ENCODE measurements around the gene FAM200C. TPM values are rescaled to one million over a fixed set of nuclear protein-coding genes. Genes with fewer than 3 reads are reported as not detected.

FAM200C gene
- total and polyA plus RNA-seq, 10 of the 15 experiments (the other 5 are each of a cell fraction or from before 2014, with no cell fraction given), result 1.0 to 5.4 (median 2.2) TPM

GRCh38 chr5:160448886-160449285 lies 49.0 kb upstream of the FAM200C start:
- no peaks in the 10 kb centered on the region for H4K20me1 ChIP-seq (ENCODE audit: control insufficient read depth, insufficient read depth)
- CTCF ChIA-PET, result interaction anchor here (0.8 to 1.5 kb wide), 6 partner anchors 8 to 57 kb away, joined by 3 to 6 read pairs (median 4); no protein-coding TSS in a partner anchor
- 94% methylated on average over 1 of the region's 1 CpG for WGBS (ENCODE audit: insufficient coverage, insufficient replicate concordance, low lambda C conversion rate, missing lambda C conversion rate)
- H3K9ac ChIP-seq (ENCODE audit: control insufficient read depth, insufficient read depth, low read length), result no peak overlapping the region
- POLR2A ChIA-PET, result interaction anchor here (0.6 to 3.7 kb wide), 6 partner anchors 9 to 335 kb away, joined by 3 to 34 read pairs (median 6); no protein-coding TSS in a partner anchor
- no peak overlapping the region for H2AFZ ChIP-seq (ENCODE audit: control insufficient read depth, low read depth, low read length)
- intact Hi-C loops (cut with micrococcal nuclease; ENCODE audit: unreplicated experiment), result no loop called here
- no peak for DNase-seq (ENCODE audit: low read depth, low spot score)
- H3K36me3 ChIP-seq (ENCODE audit: control insufficient read depth in 2 of 2, insufficient read depth in 2 of 2, low read length in 1 of 2), result no peaks in the 10 kb centered on the region
- H3K9me3 ChIP-seq (replicated peaks; ENCODE audit: control insufficient read depth, insufficient read depth, low read length), result peaks cover 8% of the 10 kb centered on the region
- H3K27ac ChIP-seq (ENCODE audit: control insufficient read depth, insufficient read depth), result no peak overlapping the region
- H3K4me3 ChIP-seq, result no peak overlapping the region
- H3K27me3 ChIP-seq (replicated peaks in 1 of 2; ENCODE audit: control insufficient read depth in 2 of 2, insufficient read depth in 2 of 2, low read length in 1 of 2), result no peaks in the 10 kb centered on the region
- RAD21 ChIA-PET (ENCODE audit: unreplicated experiment), result interaction anchor here (1.1 to 5.1 kb wide), 6 partner anchors 10 to 29 kb away, joined by 3 to 67 read pairs (median 8); no protein-coding TSS in a partner anchor
- no peak for ATAC-seq
- H3K4me1 ChIP-seq (ENCODE audit: control insufficient read depth, insufficient read depth, low read length), result peaks cover 51% of the 10 kb centered on the region
- H3K79me2 ChIP-seq (ENCODE audit: control insufficient read depth, insufficient read depth, low read length), result peaks cover 3% of the 10 kb centered on the region
- BruUV-seq (replicated peaks), result no TSS peak
- SMC1A ChIA-PET (ENCODE audit: uncharacterized antibody, unreplicated experiment), result interaction anchor here (0.7 to 4.9 kb wide), 5 partner anchors 10 to 30 kb away, joined by 3 to 81 read pairs (median 3); partner anchors contain the start of gene SLU7
- FAIRE-seq, result no peak
- in situ Hi-C loops (cut with MboI), result no loop called here
- H3K4me2 ChIP-seq (ENCODE audit: control insufficient read depth, insufficient read depth), result no peak overlapping the region
- TF ChIP-seq NRF1 (conservative IDR thresholded peaks at IDR 0.05; ENCODE audit: low read depth, low read length), result no peak
- no peak for TF ChIP-seq BCLAF1 (IDR thresholded peaks at IDR 0.05)
- no peak for TF ChIP-seq MAX (IDR thresholded peaks at IDR 0.05; ENCODE audit: low read depth, low read length)
- no peak for TF ChIP-seq E4F1 (IDR thresholded peaks at IDR 0.05; ENCODE audit: borderline replicate concordance, partially characterized antibody)
- TF ChIP-seq MEF2B (IDR thresholded peaks at IDR 0.05; ENCODE audit: partially characterized antibody, poor library complexity, severe bottlenecking), result no peak
- no peak for TF ChIP-seq ZBED1 (IDR thresholded peaks at IDR 0.05; ENCODE audit: borderline replicate concordance)
- no peak for TF ChIP-seq NKRF (conservative IDR thresholded peaks at IDR 0.05)
- no peak for TF ChIP-seq CUX1 (IDR thresholded peaks at IDR 0.05; ENCODE audit: insufficient replicate concordance, low read depth, low read length)
- TF ChIP-seq STAT1 (conservative IDR thresholded peaks at IDR 0.05), result no peak
